IPS-20b (cell line): Measurements from ENCODE around the gene KLHL17.
"Not testable (repeated sequence)": the region's sequence is repeated elsewhere in the genome, so short reads cannot be mapped to it uniquely, and the experiment has no call there.

Experiments used
- H3K27ac ChIP-seq: one replicate; pipeline ENCODE4 v1.5.1; 2013; ENCODE audit warnings: low read length
- H3K27me3 ChIP-seq: 2 replicates; pipeline ENCODE4 v1.6.1; 2013; ENCODE audit warnings: mild to moderate bottlenecking, low read length, inconsistent platforms; ENCODE audit not compliant: insufficient read depth
- H3K36me3 ChIP-seq: 2 replicates; pipeline ENCODE4 v1.6.1; 2013; ENCODE audit warnings: low read depth, mild to moderate bottlenecking, inconsistent platforms, low read length, moderate library complexity; ENCODE audit not compliant: insufficient read depth
- H3K4me1 ChIP-seq: 2 replicates; pipeline ENCODE4 v1.6.1; 2013; ENCODE audit warnings: mild to moderate bottlenecking, control low read depth, inconsistent platforms, low read length, moderate library complexity; ENCODE audit not compliant: insufficient read depth
- H3K4me3 ChIP-seq: 2 replicates; pipeline ENCODE4 v1.5.1; 2013; ENCODE audit warnings: mild to moderate bottlenecking, low read length, inconsistent platforms
- H3K9ac ChIP-seq: 2 replicates; pipeline ENCODE4 v1.6.1; 2013; ENCODE audit warnings: low read depth, mild to moderate bottlenecking, inconsistent platforms, low read length, moderate library complexity
- H3K9me3 ChIP-seq: 2 replicates; pipeline ENCODE4 v1.6.1; 2013; ENCODE audit warnings: mild to moderate bottlenecking, low read depth, low read length, inconsistent platforms; ENCODE audit not compliant: insufficient read depth

Gene KLHL17

GRCh38 chr1:975365-975764 lies 15.0 kb downstream of the KLHL17 start:
- no peak overlapping the region for H3K4me3 ChIP-seq
- no peaks in the 10 kb centered on the region for H3K4me1 ChIP-seq
- H3K36me3 ChIP-seq = no peaks in the 10 kb centered on the region
- H3K27me3 ChIP-seq = peaks cover 31% of the 10 kb centered on the region
- H3K27ac ChIP-seq = no peak overlapping the region
- no peak overlapping the region for H3K9ac ChIP-seq
- no peaks in the 10 kb centered on the region for H3K9me3 ChIP-seq

- Histone ChIP-seq H3K27ac (no peak overlapping the region), H3K4me1 (no peaks in the 10 kb centered on the region), H3K4me3 (peak overlapping the region; percentile 50; the same call in 1 of the 2 replicates), H3K9me3 (no peaks in the 10 kb centered on the region), H3K36me3 (no peaks in the 10 kb centered on the region), H3K27me3 (peaks cover 28% of the 10 kb centered on the region), H3K9ac (no peak overlapping the region)
Measured at GRCh38 chr1:975896-976683, 15.7 kb downstream of the KLHL17 start.

- H3K9ac ChIP-seq, H3K9me3 ChIP-seq, H3K36me3 ChIP-seq, H3K27ac ChIP-seq, H3K4me1 ChIP-seq, H3K4me3 ChIP-seq: not testable (repeated sequence)
- H3K27me3 ChIP-seq = peaks cover 28% of the 10 kb centered on the region
Measured at GRCh38 chr1:976791-977190, 16.4 kb downstream of the KLHL17 start.

- no peak overlapping the region for H3K27ac ChIP-seq
- no peak overlapping the region for H3K9ac ChIP-seq
- no peak overlapping the region for H3K4me3 ChIP-seq
- H3K36me3 ChIP-seq = no peaks in the 10 kb centered on the region
- H3K9me3 ChIP-seq = no peaks in the 10 kb centered on the region
- H3K4me1 ChIP-seq = no peaks in the 10 kb centered on the region
- peaks cover 33% of the 10 kb centered on the region for H3K27me3 ChIP-seq
Measured at GRCh38 chr1:978069-978834, 17.9 kb downstream of the KLHL17 start.

- H3K9me3 ChIP-seq = no peaks in the 10 kb centered on the region
- H3K27ac ChIP-seq = no peak overlapping the region
- H3K4me1 ChIP-seq = no peaks in the 10 kb centered on the region
- no peak overlapping the region for H3K9ac ChIP-seq
- H3K27me3 ChIP-seq = peaks cover 40% of the 10 kb centered on the region
- no peaks in the 10 kb centered on the region for H3K36me3 ChIP-seq
- no peak overlapping the region for H3K4me3 ChIP-seq
Measured at GRCh38 chr1:978835-979743, 18.7 kb downstream of the KLHL17 start.

- no peak overlapping the region for H3K9ac ChIP-seq
Measured at GRCh38 chr1:979744-980072, 19.3 kb downstream of the KLHL17 start.

GRCh38 chr1:980137-980571 lies 19.8 kb downstream of the KLHL17 start:
- Histone ChIP-seq H3K27me3 (peaks cover 38% of the 10 kb centered on the region), H3K27ac (no peak overlapping the region), H3K9me3 (no peaks in the 10 kb centered on the region), H3K4me3 (no peak overlapping the region), H3K9ac (no peak overlapping the region), H3K36me3 (no peaks in the 10 kb centered on the region), H3K4me1 (no peaks in the 10 kb centered on the region)

More at GRCh38 chr1:979744-980072, 19.3 kb downstream of the KLHL17 start:
- Histone ChIP-seq H3K27ac (no peak overlapping the region), H3K9me3 (no peaks in the 10 kb centered on the region), H3K36me3 (no peaks in the 10 kb centered on the region), H3K4me1 (no peaks in the 10 kb centered on the region), H3K4me3 (no peak overlapping the region), H3K27me3 (peaks cover 36% of the 10 kb centered on the region)

- no peak overlapping the region for H3K9ac ChIP-seq
- peaks cover 45% of the 10 kb centered on the region for H3K27me3 ChIP-seq
- H3K36me3 ChIP-seq = no peaks in the 10 kb centered on the region
- no peak overlapping the region for H3K27ac ChIP-seq
- H3K4me1 ChIP-seq = no peaks in the 10 kb centered on the region
- H3K4me3 ChIP-seq = no peak overlapping the region
- no peaks in the 10 kb centered on the region for H3K9me3 ChIP-seq
Measured at GRCh38 chr1:980602-981395, 20.4 kb downstream of the KLHL17 start.

GRCh38 chr1:981491-981954 lies 21.1 kb downstream of the KLHL17 start:
- Histone ChIP-seq H3K27me3 (peaks cover 50% of the 10 kb centered on the region), H3K27ac (no peak overlapping the region), H3K36me3 (no peaks in the 10 kb centered on the region), H3K9ac (no peak overlapping the region), H3K9me3 (no peaks in the 10 kb centered on the region), H3K4me3 (no peak overlapping the region), H3K4me1 (no peaks in the 10 kb centered on the region)

GRCh38 chr1:981955-982558 lies 21.7 kb downstream of the KLHL17 start, which contains the start of gene PERM1:
Gene PERM1, minus strand, starts transcription at chr1:982093. Its CDS starts 1,064 bp downstream, at chr1:981029.
- no peak within 1 kb of the TSS for H3K4me3 ChIP-seq
- no peaks in the 10 kb centered on the region for H3K36me3 ChIP-seq
- H3K9ac ChIP-seq = no peak within 1 kb of the TSS
- peaks cover 52% of the 10 kb centered on the region for H3K27me3 ChIP-seq
- no peak within 1 kb of the TSS for H3K27ac ChIP-seq
- no peaks in the 10 kb centered on the region for H3K4me1 ChIP-seq
- no peaks in the 10 kb centered on the region for H3K9me3 ChIP-seq
